Neural cell (in vitro differentiated cells): Measurements from ENCODE around the gene DCUN1D1. TPM values are rescaled to one million over a fixed set of nuclear protein-coding genes. Genes with fewer than 3 reads are reported as not detected.

ENCODE experiments used
- H2AFZ ChIP-seq: fragments of 200-600, 300-800 bp; sonication (generic), shearing (Covaris generic); 2 replicates; pipeline ENCODE4 v1.6.0; 2014; ENCODE audit warnings: low read depth, mild to moderate bottlenecking, antibody characterized with exemption, low read length, moderate library complexity
- H3F3A ChIP-seq: fragments of 200-600 bp; shearing (Covaris generic); 2 replicates; pipeline ENCODE4 v1.6.1; 2016; ENCODE audit warnings: mild to moderate bottlenecking, moderate library complexity, mixed read lengths, antibody characterized with exemption, low read length; ENCODE audit not compliant: insufficient read depth, poor library complexity, severe bottlenecking
- H3K27ac ChIP-seq: fragments of 200-600, 300-800 bp; sonication (generic), shearing (Covaris generic); 2 replicates; pipeline ENCODE4 v1.5.1; 2014; ENCODE audit warnings: mild to moderate bottlenecking, low read length, moderate library complexity
- H3K27me3 ChIP-seq: fragments of 300-800, 200-600 bp; sonication (generic), shearing (Covaris generic); 2 replicates; pipeline ENCODE4 v1.6.0; 2014; ENCODE audit warnings: mild to moderate bottlenecking, low read depth, low read length, moderate library complexity; ENCODE audit not compliant: insufficient read depth
- H3K36me3 ChIP-seq: fragments of 300-800, 200-600 bp; sonication (generic), shearing (Covaris generic); 2 replicates; pipeline ENCODE4 v1.5.1; 2014; ENCODE audit warnings: mild to moderate bottlenecking, antibody characterized with exemption, low read length, moderate library complexity; ENCODE audit not compliant: insufficient read depth
- H3K4me2 ChIP-seq: fragments of 300-800, 200-600 bp; sonication (generic), shearing (Covaris generic); 2 replicates; pipeline ENCODE4 v1.6.0; 2014; ENCODE audit warnings: mild to moderate bottlenecking, low read length
- H3K4me3 ChIP-seq: fragments of 300-800, 200-600 bp; sonication (generic), shearing (Covaris generic); 2 replicates; pipeline ENCODE4 v1.5.1; 2014; ENCODE audit warnings: mild to moderate bottlenecking, low read length, moderate library complexity
- H3K79me2 ChIP-seq: fragments of 200-600 bp; shearing (Covaris generic); replicated peaks from 2 replicates; pipeline ENCODE4 v1.6.0; 2014; ENCODE audit warnings: mild to moderate bottlenecking, low read length, moderate library complexity; ENCODE audit not compliant: insufficient read depth
- H3K9ac ChIP-seq: fragments of 300-800, 200-600 bp; sonication (generic), shearing (Covaris generic); 2 replicates; pipeline ENCODE4 v1.6.1; 2016; ENCODE audit warnings: mild to moderate bottlenecking, low read length, mixed read lengths
- H3K9me2 ChIP-seq: fragments of 200-600 bp; shearing (Covaris generic); 2 replicates; pipeline ENCODE4 v1.6.1; 2016; ENCODE audit warnings: mild to moderate bottlenecking, low read length, mixed read lengths; ENCODE audit not compliant: insufficient read depth
- H3K9me3 ChIP-seq: fragments of 200-600, 300-800 bp; sonication (generic), shearing (Covaris generic); 2 replicates; pipeline ENCODE4 v1.6.1; 2016; ENCODE audit warnings: mild to moderate bottlenecking, mixed run types, low read length, moderate library complexity, mixed read lengths
- H4K20me1 ChIP-seq: fragments of 200-600 bp; shearing (Covaris generic); 2 replicates; pipeline ENCODE4 v1.6.1; 2016; ENCODE audit warnings: mild to moderate bottlenecking, mixed run types; ENCODE audit not compliant: insufficient read depth
- EP300 ChIP-seq: fragments of 450-650 bp; conservative IDR thresholded peaks from 2 replicates; pipeline ENCODE4 v1.6.1; 2014; ENCODE audit warnings: antibody characterized with exemption, mild to moderate bottlenecking, moderate library complexity; ENCODE audit not compliant: poor library complexity, severe bottlenecking
- EZH2 ChIP-seq: fragments of 200-600, 300-800 bp; shearing (Covaris generic), sonication (generic); IDR thresholded peaks from 2 replicates; pipeline ENCODE4 v1.6.1; 2014; ENCODE audit warnings: antibody characterized with exemption, low read length, borderline replicate concordance, mild to moderate bottlenecking; ENCODE audit not compliant: insufficient read depth, poor library complexity, severe bottlenecking
- MXI1 ChIP-seq: fragments of 450-650 bp; conservative IDR thresholded peaks from 2 replicates; pipeline ENCODE4 v1.6.1; 2014; ENCODE audit warnings: antibody characterized with exemption, mild to moderate bottlenecking; ENCODE audit not compliant: poor library complexity, severe bottlenecking
- POLR2AphosphoS5 ChIP-seq: IDR thresholded peaks from 2 replicates; pipeline ENCODE4 v1.6.1; 2012
- RAD21 ChIP-seq: fragments of 450-650 bp; conservative IDR thresholded peaks from 2 replicates; pipeline ENCODE4 v1.6.1; 2014; ENCODE audit warnings: antibody characterized with exemption, mild to moderate bottlenecking, moderate library complexity
- REST ChIP-seq: IDR thresholded peaks from 2 replicates; pipeline ENCODE4 v1.6.1; 2012; ENCODE audit warnings: borderline replicate concordance
- SMC3 ChIP-seq: fragments of 450-650 bp; conservative IDR thresholded peaks from 2 replicates; pipeline ENCODE4 v1.6.1; 2014; ENCODE audit warnings: antibody characterized with exemption, mild to moderate bottlenecking, moderate library complexity; ENCODE audit not compliant: poor library complexity
- TAF1 ChIP-seq: IDR thresholded peaks from 2 replicates; pipeline ENCODE4 v1.6.1; 2012; ENCODE audit warnings: low read depth
- polyA plus RNA-seq: library from polyadenylated mRNA; depleted of rRNA; stranded (reverse); fragments of >200 nt; gene quantifications from 2 replicates; pipeline ENCODE4 v1.2.3, GENCODE V29; 2014
- TF ChIP-seq, protein P1 (sequence below): fragments of 450-650 bp; IDR thresholded peaks from 2 replicates; pipeline ENCODE4 v1.5.1; 2014; ENCODE audit warnings: antibody characterized with exemption, mild to moderate bottlenecking, moderate library complexity; ENCODE audit not compliant: poor library complexity, severe bottlenecking

Gene DCUN1D1
- polyA plus RNA-seq, 1 donor from 2014 or later = 33.4 TPM

- Histone ChIP-seq H3K9me3 (no peaks in the 10 kb centered on the region), H4K20me1 (no peaks in the 10 kb centered on the region), H3K36me3 (peaks cover 6% of the 10 kb centered on the region), H3K4me2 (no peak overlapping the region), H3K79me2 (peaks cover 19% of the 10 kb centered on the region), H3K4me3 (no peak overlapping the region), H3F3A (no peaks in the 10 kb centered on the region), H3K9ac (no peak overlapping the region), H3K27ac (no peak overlapping the region), H3K9me2 (no peaks in the 10 kb centered on the region), H2AFZ (no peak overlapping the region), H3K27me3 (no peaks in the 10 kb centered on the region)
- no peak for TF ChIP-seq RAD21
- no peak for TF ChIP-seq REST
- no peak for TF ChIP-seq POLR2AphosphoS5
- TF ChIP-seq, protein P1, sequence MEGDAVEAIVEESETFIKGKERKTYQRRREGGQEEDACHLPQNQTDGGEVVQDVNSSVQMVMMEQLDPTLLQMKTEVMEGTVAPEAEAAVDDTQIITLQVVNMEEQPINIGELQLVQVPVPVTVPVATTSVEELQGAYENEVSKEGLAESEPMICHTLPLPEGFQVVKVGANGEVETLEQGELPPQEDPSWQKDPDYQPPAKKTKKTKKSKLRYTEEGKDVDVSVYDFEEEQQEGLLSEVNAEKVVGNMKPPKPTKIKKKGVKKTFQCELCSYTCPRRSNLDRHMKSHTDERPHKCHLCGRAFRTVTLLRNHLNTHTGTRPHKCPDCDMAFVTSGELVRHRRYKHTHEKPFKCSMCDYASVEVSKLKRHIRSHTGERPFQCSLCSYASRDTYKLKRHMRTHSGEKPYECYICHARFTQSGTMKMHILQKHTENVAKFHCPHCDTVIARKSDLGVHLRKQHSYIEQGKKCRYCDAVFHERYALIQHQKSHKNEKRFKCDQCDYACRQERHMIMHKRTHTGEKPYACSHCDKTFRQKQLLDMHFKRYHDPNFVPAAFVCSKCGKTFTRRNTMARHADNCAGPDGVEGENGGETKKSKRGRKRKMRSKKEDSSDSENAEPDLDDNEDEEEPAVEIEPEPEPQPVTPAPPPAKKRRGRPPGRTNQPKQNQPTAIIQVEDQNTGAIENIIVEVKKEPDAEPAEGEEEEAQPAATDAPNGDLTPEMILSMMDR = no peak
- no peak for TF ChIP-seq MXI1
- TF ChIP-seq TAF1 = no peak
- TF ChIP-seq EP300 = no peak
- no peak for TF ChIP-seq SMC3
- TF ChIP-seq EZH2 = no peak
These were observed 16.2 kb downstream of the DCUN1D1 start for GRCh38 chr3:182964179-182964578.

- no peak overlapping the region for H3K4me2 ChIP-seq
- H3K27ac ChIP-seq = no peak overlapping the region
- H3F3A ChIP-seq = no peaks in the 10 kb centered on the region
- peaks cover 6% of the 10 kb centered on the region for H3K36me3 ChIP-seq
- no peaks in the 10 kb centered on the region for H3K27me3 ChIP-seq
- no peak overlapping the region for H3K4me3 ChIP-seq
- H3K9me2 ChIP-seq = no peaks in the 10 kb centered on the region
- no peak overlapping the region for H2AFZ ChIP-seq
- H3K9ac ChIP-seq = no peak overlapping the region
- TF ChIP-seq TAF1 (no peak), EZH2 (no peak), MXI1 (no peak), RAD21 (no peak), POLR2AphosphoS5 (no peak), SMC3 (no peak), EP300 (no peak)
- no peaks in the 10 kb centered on the region for H3K9me3 ChIP-seq
- peaks cover 3% of the 10 kb centered on the region for H3K79me2 ChIP-seq
- no peaks in the 10 kb centered on the region for H4K20me1 ChIP-seq
These were observed 18.2 kb downstream of the DCUN1D1 start for GRCh38 chr3:182962166-182962565.
